Stimulated activated CD4-positive, alpha-beta T cell treated with anti-CD3 and anti-CD28 coated beads, Interleukin-4, amount 100 ng/mL, for 1 hour (primary cell): Measurements from ENCODE around the gene SH3GL1.
A peak's percentile ranks its signal among the peaks of the same experiment; 100 is the strongest.

ENCODE experiments used
- DNase-seq: peaks from one replicate; pipeline ENCODE4 v3.0.0-alpha.2; 2020

Gene SH3GL1

GRCh38 chr19:4375164-4376027 lies 25.0 kb downstream of the SH3GL1 start:
- DNase-seq, result no peak

DNA sequence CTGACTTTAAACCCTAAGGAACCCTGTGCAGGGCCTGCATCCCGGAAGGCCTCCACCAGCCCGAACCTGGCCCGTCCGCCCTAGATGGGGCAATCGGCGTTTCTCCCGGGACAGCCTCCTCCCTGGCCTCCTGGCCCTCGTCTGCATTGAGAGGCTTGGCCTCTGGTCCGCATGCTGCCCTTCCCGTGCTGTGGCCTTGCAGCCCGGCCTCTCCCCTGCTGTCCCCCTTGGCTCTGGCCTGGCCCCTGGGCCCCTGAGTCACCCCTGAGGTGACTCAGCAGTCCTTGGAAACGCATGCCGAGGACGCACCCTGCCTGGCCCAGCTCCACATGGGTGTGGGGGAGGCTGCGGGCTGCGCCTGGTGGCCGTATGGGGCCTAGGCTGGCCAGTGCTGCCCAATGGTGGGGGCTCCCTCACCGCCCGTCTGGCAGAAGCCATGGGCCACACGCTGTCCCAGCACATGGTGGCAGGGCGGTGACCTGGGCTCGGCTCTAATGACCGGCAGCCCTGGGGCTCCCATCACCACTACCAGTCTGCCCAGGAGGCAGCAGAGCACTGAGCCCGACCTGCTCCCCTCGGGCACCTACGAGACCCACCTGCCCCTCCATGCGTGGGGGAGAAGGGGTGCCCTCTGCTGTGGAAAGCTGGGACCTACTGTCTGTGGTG lies 25.7 kb downstream of the SH3GL1 start:
- DNase-seq, result no peak

GRCh38 chr19:4373601-4374497 lies 26.5 kb downstream of the SH3GL1 start:
- DNase-seq, result no peak

GRCh38 chr19:4373013-4373367 lies 27.4 kb downstream of the SH3GL1 start:
- no peak for DNase-seq

GRCh38 chr19:4372165-4373012 lies 28.0 kb downstream of the SH3GL1 start:
- no peak for DNase-seq

DNA sequence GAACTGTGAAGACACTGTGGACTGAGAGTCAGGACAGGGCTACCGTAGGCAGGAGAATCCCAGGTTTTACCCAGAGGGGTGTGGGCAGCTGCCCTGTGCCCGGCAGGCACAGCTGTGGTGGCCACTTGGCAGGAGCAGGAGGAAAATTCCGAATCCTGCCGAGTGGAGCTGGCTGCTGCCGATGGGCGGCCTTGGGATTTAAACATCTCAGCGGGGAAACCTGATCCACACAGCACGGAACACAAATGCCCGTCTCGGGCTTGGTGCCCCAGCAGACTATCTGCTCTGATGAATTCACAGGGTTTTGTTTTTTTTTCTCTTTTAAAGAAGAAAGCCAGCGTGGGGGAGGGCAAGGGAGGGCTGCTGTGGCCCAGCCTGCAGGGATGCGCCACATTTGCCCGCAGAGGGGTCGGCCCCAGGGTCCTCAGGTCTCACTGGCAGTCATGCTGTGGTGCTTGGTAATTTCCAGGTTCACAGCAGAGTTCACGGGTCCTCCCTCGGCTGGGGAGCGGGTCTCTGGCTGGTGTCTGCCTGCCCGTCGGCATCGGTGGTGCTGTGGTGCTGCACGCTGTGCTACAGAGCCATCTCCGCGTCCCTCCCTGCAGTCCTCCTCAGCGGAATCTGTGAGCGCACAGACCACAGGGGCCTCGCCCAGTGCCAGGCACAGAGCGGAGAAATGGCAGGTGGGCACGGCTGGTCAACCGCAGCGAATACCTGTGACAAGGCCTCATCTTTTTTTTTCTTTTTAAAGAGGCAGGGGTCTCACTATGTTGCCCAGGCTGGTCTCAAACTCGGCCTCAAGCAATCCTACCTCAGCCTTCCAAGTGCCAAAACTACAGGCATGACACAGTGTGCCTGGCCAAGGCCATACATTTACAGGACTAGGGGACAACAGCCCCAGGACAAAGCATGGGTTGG lies 28.8 kb downstream of the SH3GL1 start:
- no peak for DNase-seq

GRCh38 chr19:4370418-4371041 lies 29.8 kb downstream of the SH3GL1 start:
- no peak for DNase-seq

GRCh38 chr19:4369888-4370260 lies 30.5 kb downstream of the SH3GL1 start:
- DNase-seq, result peak; percentile 81

DNA sequence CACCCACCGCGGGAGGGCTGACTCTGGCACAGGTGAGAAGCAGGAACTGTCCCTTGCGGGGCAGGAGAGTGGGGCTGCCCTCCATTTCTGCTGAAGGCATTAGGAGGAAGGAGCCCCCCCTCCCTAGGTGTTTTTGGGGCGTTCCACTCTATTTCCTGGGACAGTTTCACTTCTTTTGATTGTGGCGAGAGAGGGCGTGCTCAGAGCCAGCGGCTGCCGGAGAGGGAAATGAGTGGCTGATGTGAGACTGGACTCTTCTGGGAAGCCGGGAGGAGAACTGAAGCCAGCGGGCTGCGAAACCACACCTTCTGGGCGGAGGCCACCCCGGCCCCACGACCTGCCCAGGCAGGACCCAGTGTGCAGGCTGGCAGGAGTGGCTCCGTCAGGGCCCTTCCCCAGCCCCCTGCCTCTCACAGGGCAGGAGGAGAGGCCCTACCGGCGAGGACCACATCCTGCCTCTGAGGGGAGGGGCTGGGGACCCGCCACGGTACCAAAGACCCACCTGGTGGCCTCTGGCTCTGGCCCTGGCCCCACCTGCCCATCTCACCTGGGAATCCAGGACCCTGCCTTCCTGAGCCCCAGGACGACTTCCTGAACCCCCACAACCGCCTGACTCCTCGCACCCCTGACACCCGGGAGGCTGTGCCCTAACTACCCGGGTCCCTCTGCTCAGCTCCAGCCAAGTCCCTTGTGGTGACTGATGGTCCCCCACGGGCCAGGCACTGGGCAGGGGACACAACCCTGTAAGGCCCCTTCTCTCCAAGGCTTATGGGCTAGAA lies 31.0 kb downstream of the SH3GL1 start:
- DNase-seq, result peak; percentile 56

GRCh38 chr19:4368128-4368820 lies 32.1 kb downstream of the SH3GL1 start:
- no peak for DNase-seq

GRCh38 chr19:4367781-4368127 lies 32.6 kb downstream of the SH3GL1 start:
- no peak for DNase-seq

DNA sequence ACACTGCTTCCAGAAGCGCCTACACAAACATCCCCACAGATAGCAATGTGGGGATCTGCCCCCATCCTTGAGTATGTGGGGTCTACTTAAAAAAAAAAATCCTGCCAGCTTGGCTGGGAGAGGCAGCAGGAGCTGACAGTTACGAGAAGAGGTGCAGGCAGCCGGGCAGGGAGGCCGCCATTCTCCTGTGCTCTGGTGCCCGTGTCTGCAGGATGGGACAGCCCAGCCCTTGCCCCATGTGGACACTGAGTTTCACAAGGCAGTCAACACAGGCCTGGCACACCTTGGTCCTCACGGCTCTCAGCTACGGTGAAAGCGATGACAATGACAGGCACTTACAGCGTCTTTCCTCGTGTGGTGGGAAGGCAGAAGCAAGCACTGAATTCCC lies 33.0 kb downstream of the SH3GL1 start:
- DNase-seq, result no peak

DNA sequence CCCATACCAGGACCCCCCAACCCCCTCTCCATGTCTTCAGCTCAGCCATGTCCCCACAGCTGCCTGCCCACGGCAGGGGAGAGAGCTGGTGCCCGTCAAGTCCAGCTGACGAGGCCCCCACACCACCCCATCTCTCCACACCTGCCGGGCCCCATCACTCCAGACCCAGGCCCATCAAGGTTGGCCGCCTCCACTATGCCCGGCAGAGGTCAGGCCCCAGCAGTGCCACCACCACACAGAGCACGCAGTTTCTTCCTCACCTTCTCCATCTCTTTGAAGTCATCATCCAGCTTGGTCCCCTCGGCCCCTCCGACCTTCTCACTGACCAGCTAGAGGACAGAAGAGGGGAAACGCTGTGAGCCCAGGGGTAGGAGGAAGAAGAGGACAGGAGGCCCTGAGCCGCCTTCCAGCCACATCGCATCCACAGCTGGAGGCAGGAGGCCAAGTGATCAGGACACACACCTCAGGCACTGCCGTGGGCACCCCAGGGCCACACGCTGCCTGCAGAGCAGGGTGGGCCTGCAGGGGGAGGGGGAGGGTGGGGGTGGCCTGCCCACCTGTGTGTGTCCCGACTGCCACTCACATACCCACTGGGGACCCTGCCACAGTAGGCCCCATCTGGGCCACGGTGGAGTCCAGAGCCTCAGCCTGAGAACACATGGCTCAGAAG lies 33.5 kb downstream of the SH3GL1 start:
- no peak for DNase-seq

- no peak for DNase-seq
Measured at GRCh38 chr19:4365791-4366665, 34.3 kb downstream of the SH3GL1 start.

DNA sequence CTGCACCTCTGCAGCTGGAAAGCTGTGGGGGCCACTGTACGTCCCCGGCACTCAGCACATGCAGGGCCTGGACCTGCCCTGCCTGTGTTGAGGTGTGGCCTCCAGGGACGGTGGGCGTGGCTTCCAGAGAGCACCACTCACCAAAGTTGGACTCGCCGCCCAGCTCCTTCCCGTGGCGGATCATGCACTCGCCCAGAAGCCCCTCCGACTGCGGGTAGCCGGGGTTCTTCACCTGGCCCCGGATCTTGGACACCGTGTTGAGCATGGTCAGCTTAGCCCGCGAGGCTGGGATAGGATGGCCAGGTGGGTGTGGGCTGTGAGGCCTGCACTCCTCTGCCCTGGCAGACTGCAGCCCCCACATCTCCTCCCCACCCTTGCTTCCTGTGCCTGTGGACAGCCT lies 35.0 kb downstream of the SH3GL1 start:
- DNase-seq, result no peak

DNA sequence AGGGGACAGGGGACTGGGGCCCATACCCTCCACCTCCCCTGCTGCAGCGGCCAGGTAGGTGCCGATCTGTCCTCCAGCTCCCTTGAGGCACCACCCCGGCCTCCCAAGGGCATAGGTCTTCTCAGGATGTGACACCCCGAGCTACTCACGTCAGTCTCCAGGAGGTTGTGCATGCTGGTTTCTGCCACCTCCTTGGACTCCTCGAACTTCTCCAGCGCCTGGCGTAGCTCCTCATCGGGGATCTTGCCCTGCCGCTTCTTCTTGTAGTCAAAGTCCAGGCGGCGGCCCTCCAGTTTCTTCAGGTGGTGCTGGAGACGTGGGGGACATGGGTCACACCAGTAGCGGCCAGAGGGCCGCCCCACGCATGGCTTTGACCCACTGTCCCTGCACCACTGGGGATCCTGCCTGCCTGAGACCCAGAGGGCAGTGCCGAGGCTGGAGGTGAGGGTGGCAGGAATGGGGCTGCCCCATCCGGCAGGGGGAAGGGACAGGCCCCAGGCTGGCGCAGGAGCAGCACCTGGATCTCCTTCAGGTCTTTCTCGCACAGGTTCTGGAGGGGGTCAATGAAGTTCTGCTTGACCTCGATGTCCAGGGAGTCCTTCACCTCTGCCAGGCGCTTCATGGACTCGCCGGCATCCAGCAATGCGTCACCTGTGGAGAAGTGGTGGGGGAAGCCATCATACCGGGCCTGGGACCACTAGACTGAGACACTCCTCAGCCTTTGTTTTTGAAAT lies 36.6 kb downstream of the SH3GL1 start:
- DNase-seq, result no peak

- no peak for DNase-seq
Measured at GRCh38 chr19:4362831-4363545, 37.4 kb downstream of the SH3GL1 start.
